GM21717 (cell line): ENCODE results near the gene CKLF.

Experiments
- ATAC-seq: cut with Tn5 transposase; IDR thresholded peaks from one replicate; pipeline ENCODE4 v1.9.1; 2021; ENCODE audit warnings: mild to moderate bottlenecking, moderate library complexity; ENCODE audit not compliant: unreplicated experiment

Gene CKLF

DNA sequence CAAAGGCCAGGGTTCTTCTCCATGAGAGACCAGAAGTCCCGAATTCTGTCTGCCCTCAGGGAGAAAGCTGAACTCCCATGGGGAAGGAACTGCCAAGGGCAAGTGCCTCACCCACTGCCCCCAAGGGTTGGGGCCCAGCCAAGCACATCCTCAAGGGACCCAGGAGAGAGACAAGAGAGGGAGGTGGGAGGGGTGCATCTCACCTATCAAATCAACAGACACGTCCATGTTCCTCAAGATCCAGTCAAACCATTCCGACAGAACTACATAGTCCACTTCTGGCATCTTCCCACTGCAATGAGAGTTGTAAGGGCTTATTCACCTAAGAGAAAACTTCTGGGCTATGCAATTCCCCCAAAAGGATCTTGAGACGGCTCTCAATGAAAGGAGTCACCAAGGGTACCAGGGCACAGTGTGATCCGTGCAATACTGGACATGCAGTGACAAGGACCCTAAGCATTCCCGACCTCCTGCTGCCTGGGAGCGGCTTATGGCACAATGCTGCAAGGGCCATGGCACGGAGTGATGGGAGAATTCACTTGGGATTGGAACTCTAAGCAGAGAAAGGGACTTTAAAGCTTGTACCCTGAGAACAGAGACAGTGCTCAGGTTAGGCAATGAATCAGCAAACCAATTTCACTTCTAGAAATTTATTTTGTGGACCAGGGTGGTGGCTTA is 34.7 kb upstream of the CKLF start:
- ATAC-seq: no peak

DNA sequence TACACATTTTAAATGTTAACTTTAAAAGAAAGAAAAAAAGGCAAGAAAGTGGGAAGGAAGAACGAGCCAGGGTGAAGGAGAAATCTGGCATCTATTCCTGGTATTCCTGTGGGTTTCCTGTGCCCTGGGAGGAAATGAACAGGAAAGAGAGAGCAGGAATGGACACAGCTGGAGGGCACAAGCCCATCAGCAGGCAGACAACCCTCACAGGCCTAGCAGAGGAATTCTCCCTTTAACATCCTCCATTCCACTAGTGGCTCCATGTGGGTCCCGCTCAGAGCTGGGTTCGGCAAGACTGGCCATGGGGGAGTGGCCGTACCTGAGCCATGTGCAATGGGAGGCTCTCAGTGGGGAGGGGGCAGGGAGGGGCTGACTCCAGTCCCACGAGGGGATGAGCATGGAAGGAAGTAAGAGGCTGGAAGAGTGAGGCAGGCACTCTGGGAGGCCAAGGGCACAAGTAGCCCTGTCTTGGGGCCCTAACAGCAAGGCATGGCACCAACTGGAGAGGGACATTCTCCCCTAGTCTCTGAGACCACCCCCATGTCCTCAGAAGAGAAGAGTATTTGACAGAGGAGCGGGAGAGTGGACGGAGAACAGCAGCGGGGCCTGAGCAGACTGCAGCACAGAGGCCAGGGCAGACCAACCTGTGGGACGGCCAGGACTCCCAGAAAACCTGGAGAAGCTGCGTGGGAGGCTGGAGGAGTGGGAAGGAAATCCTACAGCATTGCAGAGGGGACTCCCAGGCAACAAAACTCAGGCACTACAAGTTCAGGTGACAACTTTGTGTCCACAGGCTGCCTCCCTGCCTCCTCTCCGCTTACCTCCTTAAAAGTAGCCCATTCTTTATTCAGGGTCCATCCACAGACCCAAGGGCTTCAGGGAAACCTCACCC is 32.6 kb upstream of the CKLF start:
- no peak for ATAC-seq

DNA sequence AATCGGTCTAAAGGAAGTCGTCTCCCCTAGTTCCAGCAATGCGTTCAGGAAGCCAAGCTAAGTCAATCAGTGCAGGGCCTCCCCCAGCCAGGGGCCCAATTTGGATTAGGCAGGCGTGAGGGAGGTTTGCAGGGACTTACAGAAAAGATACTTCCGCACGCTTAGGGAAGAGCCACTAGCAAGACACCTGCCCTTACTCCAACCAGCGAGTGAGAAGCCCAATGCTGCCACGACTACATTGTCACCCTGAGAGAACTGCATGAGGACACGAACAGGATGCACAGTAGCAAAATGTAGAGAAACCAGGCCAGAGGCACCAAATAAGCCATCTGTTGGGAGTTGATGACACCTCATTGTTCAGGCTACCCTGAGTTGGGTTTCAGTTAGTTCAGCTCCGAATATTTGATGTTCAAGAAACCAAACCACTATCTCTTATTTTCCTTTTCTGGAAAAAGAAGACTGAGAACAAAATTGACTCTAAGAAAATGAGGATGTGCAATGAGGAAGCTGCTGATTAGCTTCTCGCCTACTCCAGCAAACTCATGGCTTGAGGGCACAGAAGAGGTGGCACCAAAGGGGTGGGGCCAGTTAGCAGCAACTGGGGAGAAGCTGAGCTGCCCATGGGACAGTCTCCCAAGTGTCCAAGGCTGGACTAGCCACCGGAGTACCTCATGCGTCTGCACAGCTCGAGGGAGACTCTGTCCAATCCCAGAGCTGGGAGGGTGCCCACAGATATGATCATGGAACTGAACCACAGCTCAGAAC is 31.8 kb upstream of the CKLF start:
- no peak for ATAC-seq

DNA sequence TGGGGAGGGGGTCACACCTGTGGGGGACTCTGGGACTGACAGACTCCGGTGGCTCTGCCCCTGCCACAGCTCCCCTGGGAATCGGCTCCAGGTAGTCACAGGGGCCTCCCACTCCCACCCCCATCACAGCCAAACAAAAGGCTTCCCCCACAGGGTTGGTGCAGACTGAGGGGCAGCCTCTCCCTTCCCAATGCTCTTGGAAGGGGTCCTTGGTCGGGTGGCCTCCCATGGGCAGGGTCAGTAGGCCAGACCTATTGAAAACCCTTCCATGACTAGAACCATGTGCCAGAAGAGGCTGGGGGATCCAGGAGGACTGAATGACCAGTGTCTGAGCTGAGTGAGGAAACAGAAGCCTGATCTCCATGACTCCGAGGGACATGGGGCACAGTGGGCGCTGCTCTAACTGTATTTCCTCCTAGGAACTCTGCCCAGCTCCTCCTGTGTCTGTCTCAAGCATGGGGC is 31.1 kb upstream of the CKLF start:
- ATAC-seq: no peak

DNA sequence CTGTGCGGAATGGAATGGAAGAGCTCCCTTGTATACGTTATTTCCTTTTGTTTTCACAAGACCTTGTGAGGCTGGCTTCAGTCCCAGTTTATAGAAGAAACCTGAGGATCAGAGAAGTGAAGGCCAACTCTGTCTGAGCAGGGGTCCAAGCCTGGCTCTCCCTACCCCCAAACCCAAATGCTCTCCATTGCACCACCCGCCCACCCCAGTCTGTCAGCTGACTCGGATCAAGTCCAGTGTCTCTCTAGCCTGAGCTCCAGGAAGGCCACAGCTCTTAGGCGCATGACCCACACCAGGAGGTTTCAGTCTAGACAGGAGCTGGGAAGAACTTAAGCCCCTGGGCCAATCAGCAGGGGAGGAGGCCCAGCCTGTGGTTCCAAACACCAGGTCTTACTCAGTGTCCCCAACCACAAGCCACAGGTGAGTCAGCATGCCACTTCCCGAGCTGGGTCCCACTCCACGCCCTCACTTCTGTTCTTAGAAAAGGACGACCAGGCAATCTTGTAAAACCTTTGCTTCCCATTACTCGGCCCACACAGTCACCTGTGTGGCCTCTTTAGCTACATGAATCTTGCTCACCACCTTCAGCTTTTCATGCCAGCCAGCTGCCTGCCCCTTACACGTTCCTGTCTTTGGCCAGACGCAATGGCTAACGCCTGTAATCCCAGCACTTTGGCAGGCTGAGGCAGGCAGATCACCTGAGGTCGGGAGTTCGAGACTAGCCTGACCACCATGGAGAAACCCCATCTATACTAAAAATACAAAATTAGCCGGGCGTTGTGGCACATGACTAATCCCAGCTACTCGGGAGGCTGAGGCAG is 30.2 kb upstream of the CKLF start:
- ATAC-seq: peak; percentile 67

DNA sequence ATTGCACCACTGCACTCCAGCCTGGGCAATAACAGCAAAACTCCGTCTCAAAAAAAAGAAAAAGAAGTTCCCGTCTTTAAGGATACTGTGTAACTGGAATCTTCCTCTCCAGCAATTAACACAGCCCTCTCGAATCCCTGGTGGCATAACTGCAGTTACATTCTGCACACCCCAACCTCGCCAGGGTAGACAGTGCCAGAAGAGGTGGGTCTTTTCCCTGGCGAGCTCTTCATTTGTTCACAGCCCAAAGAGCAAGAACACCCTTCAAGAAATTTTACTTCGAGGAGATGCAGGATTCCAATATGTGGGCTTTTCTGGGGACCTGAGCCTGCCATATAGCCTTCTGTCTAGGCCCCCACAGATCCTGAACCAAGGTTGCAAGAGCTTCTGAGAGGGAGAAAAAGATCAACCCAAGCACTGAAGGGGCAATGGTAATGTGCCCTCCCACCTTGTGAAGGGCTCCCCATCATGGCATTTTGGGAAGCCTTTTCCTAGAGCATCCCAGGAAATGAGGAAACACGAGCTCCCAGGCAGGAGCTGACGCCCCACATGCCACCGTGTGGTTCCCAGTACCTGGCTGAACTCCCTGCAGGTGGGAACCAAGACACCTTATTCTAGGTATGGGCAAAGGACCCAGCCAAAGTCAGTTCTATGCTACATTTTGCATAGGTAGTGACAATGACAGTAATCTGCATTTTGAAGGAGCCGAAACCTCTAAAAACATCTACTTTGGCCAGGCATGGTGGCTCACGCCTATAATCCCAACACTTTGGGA is 29.4 kb upstream of the CKLF start:
- no peak for ATAC-seq

DNA sequence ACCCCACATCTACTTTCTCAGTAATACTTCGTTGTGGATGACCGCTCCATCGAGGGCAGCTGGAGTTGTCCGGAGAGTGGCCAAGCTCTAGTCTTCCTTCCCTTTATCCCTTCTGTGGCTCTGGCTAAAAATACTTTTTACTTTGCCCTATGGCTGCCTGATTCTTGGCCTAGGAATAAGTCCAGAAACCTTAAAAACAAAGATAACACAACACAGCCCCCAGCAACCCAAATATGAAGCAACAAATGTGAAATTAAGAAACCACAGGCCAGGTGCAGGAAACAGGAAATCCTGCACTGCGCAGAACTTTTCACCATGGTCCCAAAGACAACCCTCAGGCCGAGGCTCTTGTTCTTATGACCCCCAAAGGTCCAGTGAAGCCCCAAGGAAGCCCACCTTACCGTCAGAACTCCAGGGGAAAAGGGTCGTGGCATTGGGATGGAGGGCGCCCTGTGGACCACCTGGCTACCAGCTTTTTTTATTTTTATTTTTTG is 28.5 kb upstream of the CKLF start:
- no peak for ATAC-seq

DNA sequence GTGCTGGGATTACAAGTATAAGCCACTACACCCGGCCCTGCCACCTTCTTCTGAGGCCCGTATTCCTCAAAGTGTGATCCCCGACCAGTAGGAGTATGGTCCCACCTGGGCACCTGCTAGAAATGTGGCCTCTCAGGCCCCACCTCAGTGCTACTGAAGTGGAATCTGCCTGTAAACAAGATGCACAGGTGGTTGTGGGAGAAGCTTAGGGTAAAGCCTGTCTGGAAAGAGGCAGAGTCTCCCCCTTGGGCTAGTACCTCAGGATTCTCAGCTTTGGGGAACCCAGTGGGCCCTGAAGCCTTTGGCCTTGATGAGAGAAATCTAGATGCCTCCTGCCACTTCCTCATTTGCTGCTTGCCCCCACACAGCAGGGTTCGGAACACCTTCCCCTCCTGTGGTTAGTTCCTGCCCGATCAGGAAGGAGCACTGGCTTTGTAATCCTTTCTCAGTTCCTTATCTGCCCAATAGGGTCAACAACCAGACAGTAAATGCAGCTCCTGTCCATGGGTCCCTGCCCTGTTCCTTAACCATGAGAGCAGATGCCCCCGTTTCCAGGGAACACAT is 27.7 kb upstream of the CKLF start:
- peak; percentile 64 for ATAC-seq

DNA sequence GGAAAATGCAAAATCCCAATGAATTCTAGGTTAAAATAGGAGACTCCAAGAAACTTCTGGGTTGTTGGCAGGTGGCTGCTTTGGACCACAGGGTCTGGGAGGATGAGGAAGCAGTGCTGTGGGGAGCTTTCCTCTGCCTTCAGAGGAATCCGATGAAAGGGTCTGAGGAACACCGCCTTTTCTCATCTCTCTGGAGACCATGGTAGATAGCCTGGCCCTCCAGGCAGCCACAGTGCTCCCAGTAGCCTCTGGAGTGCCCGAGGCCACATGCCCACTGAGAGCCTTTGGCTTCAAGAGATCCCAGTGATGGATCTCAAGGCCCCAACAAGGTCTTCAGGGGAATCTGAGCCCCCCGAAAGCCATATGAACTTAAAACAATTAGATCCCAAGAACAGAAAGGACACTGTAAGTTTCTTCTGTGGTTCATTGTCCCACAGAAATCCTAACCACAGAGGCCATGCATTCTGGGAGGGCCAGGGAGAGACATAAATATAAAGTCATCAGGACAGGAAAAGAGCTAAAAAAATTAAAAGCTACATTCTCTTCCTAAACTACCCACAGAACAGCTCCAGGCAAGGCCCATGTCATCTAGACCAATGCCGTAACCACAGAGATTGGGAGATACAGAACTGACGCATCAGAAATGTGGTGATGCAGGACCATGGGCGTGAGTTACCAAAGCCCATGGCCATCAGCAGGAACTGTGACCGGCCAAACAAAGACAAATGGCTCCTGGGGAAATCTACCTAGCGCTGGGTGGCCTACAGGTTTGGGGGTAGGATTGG is 26.8 kb upstream of the CKLF start:
- ATAC-seq: no peak

DNA sequence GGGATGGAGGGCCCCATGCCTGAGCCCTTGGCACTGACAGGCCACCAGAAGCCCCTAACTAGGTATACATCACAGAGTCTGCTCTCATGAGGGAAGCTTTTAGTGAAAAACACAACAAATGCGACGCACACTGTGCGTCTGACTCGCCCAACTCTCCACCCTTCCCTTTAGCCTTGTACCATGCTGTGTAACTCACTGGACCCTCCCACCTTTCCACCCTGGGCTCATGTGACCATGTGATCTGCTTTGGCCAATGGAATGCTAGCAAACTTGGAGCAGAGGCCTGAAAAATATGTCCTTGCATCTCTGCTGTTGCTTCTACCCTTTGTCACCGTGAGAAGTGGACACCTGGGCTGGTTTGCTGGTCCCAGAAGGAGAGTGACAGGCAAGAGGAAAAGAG is 24.1 kb upstream of the CKLF start:
- no peak for ATAC-seq

DNA sequence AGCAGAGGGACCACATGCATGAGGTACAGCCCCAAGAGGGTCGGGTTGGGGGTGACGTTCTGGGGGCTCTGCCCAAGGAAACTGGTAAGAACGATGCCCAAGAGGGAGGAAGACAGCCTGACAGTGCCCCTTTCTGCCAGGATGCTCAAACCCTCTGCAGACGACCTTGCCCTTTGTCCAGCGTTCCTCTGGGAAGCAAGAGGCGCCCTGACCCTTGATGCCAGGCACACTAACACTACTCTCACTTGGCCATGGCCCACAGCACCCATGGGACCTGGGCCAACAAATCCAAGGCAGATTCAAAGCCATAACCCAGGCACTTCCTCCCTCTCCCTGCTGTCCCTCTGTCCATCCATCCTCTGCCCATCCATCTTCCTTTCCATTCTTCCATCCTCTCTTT is 22.9 kb upstream of the CKLF start:
- no peak for ATAC-seq

DNA sequence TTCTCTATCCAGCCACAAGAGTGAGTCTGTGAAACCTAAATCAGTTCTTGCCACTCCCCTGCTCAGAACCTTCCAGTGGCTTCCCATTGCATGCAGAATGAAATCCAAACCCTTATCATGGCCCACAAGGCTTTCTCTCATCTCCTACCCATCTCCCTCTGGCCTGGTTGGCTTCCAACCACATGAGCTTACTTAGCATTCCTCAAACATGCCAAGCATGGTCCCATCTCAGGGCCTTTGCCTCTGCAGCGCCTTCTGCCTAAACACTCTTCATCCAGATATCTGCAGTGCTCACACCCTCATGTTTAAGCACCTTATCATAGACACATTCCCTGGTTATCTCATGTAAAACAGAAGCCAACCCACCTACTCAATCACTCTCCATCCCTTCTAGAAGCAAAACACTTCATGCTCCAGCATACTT is 18.0 kb upstream of the CKLF start:
- ATAC-seq: no peak

DNA sequence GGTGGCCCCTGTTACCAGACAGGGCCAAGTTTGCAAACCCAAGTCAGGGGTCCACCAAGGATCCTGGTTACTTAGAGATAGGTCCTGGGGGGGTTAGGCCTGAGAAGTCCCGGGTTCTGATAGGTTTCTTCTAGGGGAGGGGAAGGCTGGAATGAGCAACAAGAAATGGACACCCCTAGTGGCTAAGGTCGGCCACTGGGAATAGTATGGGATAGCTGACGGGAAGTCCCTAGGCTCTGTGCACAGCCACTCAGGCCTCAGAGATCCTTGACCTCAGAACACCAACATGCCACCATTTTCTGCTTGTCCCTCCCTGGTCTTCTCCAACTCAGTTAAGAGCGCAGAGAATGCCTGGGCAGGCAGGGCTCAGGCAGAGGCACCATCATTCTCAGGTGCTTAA is 15.9 kb upstream of the CKLF start:
- no peak for ATAC-seq

DNA sequence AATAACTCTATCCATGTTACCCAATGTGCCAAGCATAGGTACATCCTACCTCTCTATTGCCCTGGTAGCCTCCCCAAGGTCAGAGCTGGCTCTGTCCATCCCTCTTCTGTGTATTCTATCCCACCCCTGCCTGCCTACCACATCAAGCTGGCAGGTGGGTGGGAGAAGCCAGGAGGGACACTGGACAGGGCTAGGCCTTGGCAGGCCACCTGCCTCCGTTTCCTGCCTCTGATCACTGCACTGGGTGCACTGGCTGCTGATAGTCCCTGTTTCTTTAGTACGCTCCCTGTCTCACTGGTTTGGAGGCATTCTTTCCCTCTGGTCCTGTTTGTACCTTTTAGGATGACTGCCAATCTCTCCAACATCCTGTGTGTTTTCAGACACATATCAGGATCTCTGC is 15.1 kb upstream of the CKLF start:
- no peak for ATAC-seq

DNA sequence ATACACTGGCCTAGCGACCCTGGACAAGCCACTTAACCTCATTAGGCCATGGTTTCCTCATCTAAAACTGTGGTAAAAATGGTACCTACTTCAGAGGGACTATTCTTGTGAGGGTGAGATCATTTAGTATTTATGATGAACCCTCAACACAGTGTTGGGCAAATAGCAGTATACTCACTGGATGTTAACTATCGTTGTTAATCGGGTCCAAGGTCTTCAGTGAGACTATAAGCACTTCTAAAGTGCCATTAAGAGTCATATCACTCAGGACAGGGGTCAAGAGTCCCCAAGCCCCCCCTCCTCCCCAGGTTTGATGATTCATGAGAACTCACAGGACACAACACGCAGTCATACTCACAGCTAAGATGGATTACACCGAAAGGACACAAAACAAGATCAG is 13.5 kb upstream of the CKLF start:
- no peak for ATAC-seq

DNA sequence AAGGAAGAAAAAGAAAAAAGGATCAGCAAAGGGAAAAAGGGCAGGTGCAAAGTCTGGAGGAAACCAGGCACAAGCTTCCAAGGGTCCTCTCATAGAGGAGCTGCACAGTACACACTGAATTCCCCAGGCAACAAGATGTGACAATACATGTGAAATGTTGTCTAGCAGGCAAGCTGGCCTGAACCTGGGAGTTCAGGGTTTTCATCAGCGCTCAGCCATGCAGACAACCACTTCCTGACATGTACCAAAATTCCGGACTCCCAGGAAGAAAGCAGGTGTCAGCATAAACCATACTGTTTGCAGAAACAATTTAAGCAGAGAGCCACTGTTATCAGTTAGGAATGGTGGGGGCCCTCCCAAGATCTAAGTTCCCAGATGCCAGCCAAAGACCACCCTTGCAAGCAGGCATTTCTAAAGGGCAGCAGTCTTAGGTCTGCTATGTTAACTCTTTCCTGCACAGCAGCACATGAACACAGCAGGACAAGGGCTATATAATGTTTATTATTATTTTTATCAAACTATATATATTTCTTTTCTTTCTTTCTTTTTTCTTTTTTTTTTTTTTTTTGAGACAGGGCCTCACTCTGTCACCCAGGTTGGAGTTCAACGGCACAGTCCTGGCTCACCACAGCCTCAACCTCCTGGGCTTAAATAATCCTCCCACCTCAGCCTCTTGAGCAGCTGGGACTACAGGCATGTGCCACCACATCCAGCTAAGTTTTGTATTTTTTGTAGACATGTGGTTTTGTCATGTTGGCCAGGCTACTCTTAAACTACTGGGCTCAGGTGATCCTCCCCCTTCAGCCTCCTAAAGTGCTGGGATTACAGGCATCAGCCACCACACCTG is 12.5 kb upstream of the CKLF start:
- ATAC-seq: peak; percentile 70

DNA sequence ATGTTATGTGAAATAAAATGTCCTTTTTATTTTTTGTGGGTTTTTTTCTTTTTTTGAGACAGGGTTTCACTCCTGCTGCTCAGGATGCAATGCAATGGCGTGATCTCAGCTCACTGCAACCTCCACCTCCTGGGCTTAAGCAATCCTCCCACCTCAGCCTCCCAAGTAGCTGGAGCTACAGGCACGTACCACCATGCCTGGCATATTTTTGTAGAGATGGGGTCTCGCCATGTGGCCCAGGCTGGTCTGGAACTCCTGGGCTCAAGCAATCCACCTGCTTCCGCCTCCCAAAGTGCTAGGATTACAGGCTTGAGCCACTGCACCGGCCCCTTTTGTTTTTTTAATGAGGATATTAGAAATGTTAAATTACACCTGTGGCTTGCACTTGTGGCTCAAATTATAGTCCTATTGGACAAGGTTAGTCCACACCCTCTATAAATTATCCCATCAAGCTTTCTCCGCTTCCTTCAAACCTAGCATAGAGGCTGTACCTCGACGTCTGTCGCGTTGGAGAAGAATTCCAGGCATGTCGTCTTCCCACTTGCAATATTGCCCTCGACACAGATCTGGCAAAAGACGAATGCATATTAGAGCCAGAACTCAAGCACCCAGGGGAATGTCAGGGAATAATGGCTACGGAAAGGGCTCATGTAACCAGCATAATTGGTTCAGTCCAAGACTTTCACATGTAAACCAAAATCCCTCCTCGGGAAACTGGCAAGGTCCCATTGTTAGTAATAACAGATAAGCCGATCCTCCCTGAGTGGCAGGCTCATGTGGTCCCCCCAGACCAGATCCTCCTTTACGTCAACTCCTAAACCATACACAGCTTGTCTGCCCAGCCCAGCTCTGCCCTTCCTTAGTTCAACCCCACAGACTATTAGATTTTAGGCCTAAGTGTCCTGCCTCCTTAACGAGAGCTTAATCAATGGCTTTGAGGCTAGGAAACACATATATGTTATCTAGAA is 10.7 kb upstream of the CKLF start:
- ATAC-seq: no peak
